ENCODE data around the gene USP2.

Gene USP2

DNA sequence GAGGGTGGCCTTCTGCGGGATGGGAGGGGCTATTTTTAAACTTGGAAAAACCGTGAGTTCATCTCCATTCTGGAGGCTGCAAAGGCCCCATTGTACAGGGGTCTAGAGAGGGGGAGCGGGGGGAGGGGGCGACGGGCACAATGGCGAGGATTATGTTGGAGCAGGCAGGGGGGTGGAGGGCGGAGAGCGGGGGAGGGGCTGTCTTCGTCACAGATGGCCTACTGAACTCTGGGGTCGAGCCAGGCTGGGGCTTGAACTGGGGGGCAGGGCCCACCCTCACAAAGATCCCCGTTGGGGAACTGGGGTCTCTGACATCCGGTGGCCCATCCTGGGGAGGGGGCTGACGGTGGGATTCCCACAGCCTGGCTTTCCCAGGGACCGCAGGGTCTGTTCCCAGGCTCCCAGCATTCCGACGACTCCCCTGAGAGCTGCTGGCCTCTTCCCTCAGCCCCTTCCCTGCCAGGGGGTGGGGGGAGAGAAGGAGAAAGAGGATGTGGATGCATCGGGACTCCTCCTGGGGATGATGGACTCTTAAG is 61.2 kb downstream of the USP2 start:
- no peak for ATAC-seq

DNA sequence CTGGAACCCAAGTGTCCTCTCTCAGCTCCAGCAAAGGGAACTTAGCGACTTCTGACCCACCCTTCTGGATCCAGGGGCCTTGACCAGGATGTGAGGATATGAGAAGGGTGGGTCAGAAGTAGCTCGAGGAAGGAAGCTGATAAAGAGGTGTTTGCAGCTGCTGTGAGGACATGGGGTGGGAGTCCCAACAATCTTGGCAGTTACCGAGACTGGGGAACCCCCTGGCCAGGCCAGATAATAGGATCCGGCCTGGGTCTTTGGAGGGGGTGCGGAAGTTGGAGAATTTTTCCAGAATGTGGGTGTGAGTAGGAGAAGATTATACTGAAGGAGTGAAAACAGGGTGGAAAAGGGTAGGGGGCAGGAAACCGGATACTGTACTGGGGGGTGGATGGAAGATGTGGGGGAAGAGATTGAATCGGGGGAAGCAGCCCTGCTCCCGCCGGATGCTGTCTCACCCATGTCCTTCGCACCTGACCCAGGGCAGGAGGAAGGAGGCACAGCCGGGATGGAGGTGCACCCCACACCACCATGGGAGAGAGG is 61.7 kb downstream of the USP2 start:
- no peak for ATAC-seq

- no peak for ATAC-seq
Observed at GRCh38 chr11:119319136-119319699, 62.3 kb downstream of the USP2 start.

GRCh38 chr11:119318240-119319135 is 63.0 kb downstream of the USP2 start:
- peak in 1 of 2 donors; percentile 18 for ATAC-seq

GRCh38 chr11:119317592-119318239 is 63.8 kb downstream of the USP2 start:
- no peak for ATAC-seq

DNA sequence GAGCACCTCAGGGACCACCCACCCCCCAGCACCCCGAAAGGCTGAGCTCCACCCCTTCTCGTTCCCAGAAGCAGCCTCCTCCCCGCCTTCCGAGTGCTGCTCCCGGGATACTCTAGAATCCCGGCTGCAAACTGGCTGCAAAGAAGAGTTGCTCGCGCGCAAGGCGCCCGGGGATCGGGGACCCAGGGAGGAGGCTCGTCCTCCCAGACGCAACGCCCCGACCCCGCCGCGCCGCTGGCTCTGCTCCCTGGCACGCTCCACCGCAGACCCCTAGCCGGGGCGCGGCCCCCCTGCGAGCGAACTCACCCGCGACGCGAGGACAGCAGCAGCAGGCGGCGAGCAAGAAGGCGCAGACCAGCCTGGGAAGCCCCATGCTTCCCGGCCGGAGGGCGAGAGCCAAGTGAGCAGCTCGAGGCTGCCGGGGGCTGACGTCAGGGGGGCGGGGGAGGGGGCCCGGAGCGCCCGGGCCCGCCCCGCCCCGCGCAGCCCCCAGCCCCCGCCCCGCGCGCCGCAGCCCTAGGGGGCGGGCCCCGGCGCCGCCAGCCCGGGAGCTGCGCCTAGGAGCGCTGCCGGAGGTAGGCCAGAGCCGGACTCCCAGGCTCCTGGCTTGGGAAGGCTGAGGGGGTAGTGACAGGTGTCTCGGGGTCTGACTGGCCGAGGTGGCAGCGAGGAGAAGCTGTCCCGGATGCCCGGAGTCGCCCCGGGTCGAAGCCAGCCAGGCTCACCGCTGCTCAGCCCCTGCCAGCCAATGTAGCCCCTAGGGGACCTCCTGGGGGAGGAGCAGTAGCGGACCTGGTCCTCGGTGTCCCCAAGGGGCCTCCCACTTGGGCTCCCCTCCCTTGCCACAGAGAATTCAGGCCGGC is 64.5 kb downstream of the USP2 start, which contains the start of gene MCAM:
MCAM (minus strand) TSS at position 402 of the 863 bp plus-strand sequence; CDS start at position 373, 29 bp downstream.
- ATAC-seq = no peak

GRCh38 chr11:119316016-119316728 is 65.3 kb downstream of the USP2 start:
- ATAC-seq = no peak

DNA sequence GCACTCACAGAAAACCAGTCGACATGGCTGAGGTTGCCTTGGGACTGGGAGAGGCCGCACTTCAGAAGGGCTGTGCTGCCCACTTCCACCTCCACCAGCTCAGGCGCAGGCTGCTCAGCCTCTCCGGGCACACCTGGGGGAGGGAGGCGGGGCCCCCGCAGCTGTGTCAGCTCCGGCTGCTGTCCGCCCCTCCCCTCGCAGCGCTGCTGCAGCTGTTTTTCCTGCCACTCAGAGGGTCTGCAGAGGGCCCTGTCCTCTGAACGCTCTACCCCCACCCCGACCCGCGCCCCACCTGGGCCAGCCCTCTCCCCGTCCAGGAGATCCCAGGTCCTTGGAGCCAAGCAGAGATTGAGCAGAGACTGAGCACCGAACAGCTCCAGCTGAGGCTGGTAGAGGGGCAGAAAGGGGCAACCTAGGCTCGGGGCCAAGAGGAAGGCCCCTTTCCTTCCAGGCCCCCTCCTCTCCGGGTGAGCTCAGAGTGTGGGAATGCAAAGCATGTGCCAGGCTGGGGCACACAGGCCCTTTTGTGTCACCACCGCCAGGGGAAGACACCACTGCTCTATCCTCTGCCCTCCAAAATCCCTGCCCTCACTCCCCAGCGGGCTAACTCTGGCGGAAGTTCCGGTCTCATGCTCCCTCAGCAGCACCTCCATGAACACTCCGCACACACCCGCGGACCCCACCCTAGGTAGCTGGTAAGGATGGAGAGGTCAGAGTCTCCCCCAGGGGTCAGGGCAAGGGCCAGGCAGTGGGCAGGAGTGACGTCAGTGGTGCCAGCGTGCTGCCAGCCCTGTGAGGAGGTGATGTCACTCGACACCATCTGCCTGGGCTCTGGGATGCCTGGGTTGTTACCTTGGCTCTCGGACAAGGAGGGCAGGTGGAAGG is 66.1 kb downstream of the USP2 start:
- ATAC-seq = peak; percentile 60 to 67

DNA sequence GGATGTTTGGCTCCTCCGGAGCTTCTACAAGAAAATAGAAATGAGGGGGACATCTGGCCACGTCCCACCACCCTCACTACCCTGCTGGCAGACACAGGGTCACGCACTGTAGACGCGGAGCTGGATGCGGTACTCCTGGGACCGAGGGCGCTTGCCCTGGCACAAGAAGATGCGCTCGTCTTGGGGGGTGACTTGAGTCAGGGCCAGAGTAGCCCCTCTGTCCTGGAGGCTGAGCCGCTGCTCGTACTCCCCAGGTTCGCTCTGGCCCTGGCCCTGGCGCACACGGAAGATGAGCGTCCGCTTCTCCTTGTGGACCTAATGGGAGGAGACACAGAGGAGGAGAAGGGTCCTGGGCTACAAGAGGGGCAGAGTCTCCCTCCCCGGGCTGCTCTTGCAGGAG is 66.8 kb downstream of the USP2 start:
- ATAC-seq = no peak

DNA sequence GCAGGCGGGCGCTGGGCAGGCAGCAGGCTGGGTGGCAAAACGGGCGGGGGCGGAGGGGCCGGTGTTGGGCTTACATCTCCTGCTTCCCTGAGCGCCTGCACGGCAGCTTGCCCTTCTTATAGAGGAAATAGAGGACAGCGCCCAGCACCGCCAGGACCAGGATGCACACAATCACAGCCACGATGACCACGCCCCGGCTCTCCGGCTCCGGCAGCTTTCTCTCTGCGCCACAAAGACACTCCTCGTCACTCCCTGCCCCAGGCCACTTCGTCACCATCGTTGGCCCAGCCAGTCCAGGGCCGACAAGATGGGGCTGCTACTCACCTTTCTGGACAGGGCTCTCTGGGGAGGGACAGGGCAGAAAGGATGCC is 70.8 kb downstream of the USP2 start:
- no peak for ATAC-seq

DNA sequence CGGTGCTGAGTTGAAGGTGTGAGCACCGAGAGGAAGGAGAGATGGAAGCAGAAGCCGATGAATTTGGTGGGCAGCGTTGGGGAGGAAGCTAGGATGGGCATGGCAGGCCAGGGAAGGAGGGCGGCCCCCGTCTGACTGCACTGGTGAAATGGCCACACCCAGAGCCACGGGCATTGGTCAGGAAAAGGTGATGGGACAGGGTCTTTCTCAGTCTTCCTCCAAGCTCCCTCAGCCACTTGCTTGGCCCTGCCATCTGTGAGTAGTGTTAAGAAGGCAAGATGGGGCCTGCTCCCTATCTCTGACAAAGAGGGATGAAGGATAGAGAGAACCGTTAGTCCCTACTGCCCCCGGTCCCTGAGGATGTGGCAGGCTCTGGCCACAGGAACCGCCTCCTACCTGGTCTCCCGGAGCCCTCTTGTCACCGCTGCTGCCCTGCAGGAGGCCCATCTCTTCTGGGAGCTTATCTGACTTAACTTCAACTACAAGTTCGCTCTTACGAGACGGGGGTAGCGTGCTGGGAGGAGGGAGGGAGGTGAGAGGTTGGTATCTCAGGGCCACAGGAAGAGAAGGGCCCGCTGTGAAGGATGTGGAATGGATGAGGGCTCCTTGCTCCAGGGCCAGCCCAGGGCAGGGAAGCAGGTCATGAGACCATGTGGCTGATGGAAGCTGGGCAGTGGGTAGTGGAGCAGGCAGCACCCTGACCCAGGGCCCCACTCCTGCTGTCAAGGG is 71.4 kb downstream of the USP2 start:
- ATAC-seq = no peak

DNA sequence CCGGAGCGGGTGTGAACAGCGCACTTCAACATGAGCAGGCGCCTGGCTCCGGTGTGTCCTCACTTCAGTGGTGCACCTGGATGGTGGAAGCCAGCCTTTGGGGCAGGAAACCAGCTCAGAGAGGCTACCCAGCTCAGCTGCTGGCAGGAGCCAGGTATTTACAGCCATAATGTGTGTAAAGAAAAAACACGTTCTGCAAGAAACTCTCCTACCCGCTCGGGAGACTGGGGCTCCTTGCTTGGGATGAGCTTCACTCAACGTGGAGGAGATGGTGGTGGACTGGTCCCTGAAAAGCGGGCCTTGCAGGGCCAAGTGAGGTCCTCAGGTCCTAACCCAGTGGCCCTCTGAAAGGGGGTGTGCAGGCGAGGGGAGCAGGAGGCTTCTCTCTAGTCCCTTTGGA is 72.1 kb downstream of the USP2 start:
- no peak for ATAC-seq

DNA sequence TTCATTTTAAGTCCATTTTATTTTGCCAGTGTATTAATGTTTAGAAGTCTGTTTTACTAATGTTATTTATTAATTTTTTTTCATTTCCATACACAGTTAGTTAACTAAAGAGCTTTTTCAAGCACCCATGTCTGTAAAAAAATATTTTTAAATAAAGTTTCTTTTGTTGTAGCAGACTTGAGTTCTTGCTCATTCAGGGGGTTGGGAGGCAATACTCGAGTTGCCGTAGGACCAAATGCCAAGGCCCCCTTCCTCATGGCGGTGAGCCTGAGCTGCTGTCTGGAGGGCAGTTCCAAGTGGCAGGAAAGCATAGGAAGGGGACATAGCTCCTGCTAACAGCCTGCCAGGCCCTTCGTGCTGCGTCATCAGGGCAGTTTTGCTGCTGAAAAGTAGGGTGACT is 73.5 kb downstream of the USP2 start:
- no peak for ATAC-seq

DNA sequence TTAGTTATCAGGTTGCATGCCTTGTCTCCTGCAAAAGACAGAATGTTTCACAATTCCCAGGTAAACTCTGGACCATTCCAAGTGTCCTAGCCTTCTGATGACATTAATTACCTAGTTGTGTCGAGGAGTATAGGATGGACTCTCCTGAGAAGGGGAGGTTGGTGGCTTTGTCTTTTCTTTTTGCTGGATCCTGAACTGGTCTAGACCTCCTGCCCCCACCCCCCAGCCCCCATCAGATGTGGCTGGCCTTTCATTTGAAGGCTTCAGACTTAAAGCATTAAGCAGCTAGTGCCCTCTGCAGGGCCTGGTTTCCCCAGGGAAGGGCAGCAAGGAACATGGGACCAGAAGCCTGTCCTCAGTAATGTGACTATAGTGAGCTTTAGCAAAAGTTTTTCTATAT is 74.3 kb downstream of the USP2 start:
- ATAC-seq = no peak

DNA sequence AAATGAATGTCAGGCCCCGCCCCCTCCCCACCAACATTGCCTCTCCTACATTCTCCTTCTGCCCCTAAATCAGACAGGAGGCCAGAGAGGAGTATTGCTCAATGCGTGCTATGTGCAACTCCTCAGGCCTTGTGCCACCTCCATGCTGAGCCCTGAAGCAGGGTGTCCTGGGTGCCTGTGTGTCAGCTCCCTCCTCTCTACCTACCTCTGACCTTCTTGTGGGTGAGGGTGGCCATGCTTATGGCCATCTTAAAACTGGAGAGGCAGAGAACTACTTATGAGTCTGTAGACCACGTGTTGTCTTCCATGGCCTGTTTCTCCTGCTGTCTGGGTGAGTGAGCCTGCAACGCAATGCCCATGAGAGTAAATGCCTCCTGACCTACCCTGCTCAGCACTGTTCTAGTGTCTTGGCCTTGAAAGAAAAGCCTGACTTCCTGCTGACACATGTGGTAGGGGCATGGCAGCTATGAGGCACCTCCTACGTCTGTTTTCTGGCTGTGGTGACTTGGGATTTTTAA is 75.1 kb downstream of the USP2 start:
- ATAC-seq = peak; percentile 82 to 83

DNA sequence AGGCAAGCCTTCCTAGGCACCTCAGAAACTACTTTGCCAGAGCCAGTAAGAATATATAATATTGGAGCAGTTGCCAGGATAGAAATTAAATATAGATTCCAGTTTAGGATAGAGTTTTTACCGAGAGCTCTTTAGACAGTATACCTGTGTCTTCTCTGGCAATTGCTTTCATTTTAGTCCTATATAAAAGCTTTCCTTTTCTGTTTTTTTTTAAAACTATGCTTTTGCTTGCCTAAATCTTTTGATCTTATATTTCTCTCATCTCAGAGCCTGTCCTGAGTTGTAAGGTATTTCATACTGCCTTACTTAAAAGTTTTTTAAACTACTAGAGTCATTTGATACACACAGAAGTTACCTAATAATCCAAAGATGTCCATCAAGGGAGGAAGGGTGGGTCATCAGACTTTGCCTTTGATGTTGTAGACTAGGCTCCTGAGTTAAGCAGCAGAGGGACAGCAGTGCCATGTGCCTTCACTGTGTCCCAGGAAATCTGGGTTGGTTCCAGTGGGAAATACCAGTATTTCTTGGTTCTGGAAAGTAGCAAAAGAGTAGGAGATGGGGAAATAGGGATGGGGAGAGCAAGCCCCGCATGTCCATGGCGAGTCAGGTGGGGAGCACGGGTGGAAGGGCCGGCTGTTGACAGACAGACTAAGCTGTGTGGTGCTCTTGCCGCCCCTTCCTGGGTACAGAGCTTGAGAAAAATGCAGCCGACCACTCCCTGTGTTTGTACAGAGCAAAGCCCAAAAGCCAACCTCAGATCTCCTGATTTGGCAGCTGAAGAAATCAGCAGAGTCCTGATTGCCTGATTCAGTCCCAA is 75.7 kb downstream of the USP2 start:
- peak in 1 of 2 donors; percentile 6 for ATAC-seq

All from activated CD4-positive, CD25-positive, alpha-beta regulatory T cell treated with anti-CD3 and anti-CD28 coated beads, Interleukin-2, amount 50 U/mL, for 24 hours (primary cell).